GM19193 (cell line): ENCODE data around the gene CTNNA2.

Experiments
- POLR2A ChIP-seq: IDR thresholded peaks from 4 replicates; pipeline ENCODE4 v1.6.1; 2011; ENCODE audit not compliant: insufficient read depth, insufficient read length; ENCODE audit errors: extremely low read depth

Gene CTNNA2

GRCh38 chr2:80407377-80407776, 894.5 kb downstream of the CTNNA2 start:
- TF ChIP-seq POLR2A = no peak

GRCh38 chr2:80410346-80410745, 897.5 kb downstream of the CTNNA2 start:
- TF ChIP-seq POLR2A = no peak

- TF ChIP-seq POLR2A = no peak
Observed at GRCh38 chr2:80413136-80413535, 900.3 kb downstream of the CTNNA2 start.

GRCh38 chr2:80417737-80418136, 904.9 kb downstream of the CTNNA2 start:
- no peak for TF ChIP-seq POLR2A

GRCh38 chr2:80420530-80421208, 907.8 kb downstream of the CTNNA2 start:
- TF ChIP-seq POLR2A = no peak

- no peak for TF ChIP-seq POLR2A
Observed at GRCh38 chr2:80429251-80429650, 916.4 kb downstream of the CTNNA2 start.

- TF ChIP-seq POLR2A = no peak
Observed at GRCh38 chr2:80437959-80438358, 925.1 kb downstream of the CTNNA2 start.

- TF ChIP-seq POLR2A = no peak
Observed at GRCh38 chr2:80438686-80439085, 925.8 kb downstream of the CTNNA2 start.

GRCh38 chr2:80454628-80455027, 941.8 kb downstream of the CTNNA2 start:
- no peak for TF ChIP-seq POLR2A

- TF ChIP-seq POLR2A = no peak
Observed at GRCh38 chr2:80459028-80459427, 946.2 kb downstream of the CTNNA2 start.

GRCh38 chr2:80461505-80462197, 948.8 kb downstream of the CTNNA2 start:
- TF ChIP-seq POLR2A = no peak

- no peak for TF ChIP-seq POLR2A
Observed at GRCh38 chr2:80462654-80463053, 949.8 kb downstream of the CTNNA2 start.

GRCh38 chr2:80464275-80464674, 951.4 kb downstream of the CTNNA2 start:
- no peak for TF ChIP-seq POLR2A

- no peak for TF ChIP-seq POLR2A
Observed at GRCh38 chr2:80467262-80467811, 954.5 kb downstream of the CTNNA2 start.

GRCh38 chr2:80469428-80469827, 956.6 kb downstream of the CTNNA2 start:
- TF ChIP-seq POLR2A = no peak

GRCh38 chr2:80473069-80473468, 960.2 kb downstream of the CTNNA2 start:
- TF ChIP-seq POLR2A = no peak

- TF ChIP-seq POLR2A = no peak
Observed at GRCh38 chr2:80473796-80474195, 960.9 kb downstream of the CTNNA2 start.

GRCh38 chr2:80475970-80476369, 963.1 kb downstream of the CTNNA2 start:
- no peak for TF ChIP-seq POLR2A
